GM12878 (cell line): ENCODE data around the gene CHTOP. TPM values are rescaled to one million over a fixed set of nuclear protein-coding genes. Genes with fewer than 3 reads are reported as not detected.

Experiments used
- ATAC-seq: fragments of 200-7000 bp; cut with Tn5 transposase; 3 replicates; pipeline ENCODE4 v1.9.1; 2020; ENCODE audit warnings: mild to moderate bottlenecking, moderate library complexity
- BruUV-seq: library from RNA; stranded (reverse); fragments of 400-500 nt; replicated peaks from 2 replicates; lab custom pipeline; 2021; lab: Mats Ljungman, UMichigan
- CTCF ChIA-PET: fragments of 300-600 bp; sonication (Branson Sonifier 250); formaldehyde crosslinking; extraction: SDS; loops from one replicate; lab custom pipeline; 2021; ENCODE audit warnings: inconsistent platforms; lab: Yijun Ruan, JAX
- POLR2A ChIA-PET: fragments of 350-600 bp; formaldehyde crosslinking; extraction: SDS; loops from one replicate; lab custom pipeline; 2021; ENCODE audit warnings: inconsistent platforms; lab: Charles Lee
- RAD21 ChIA-PET: fragments of 300-600 bp; sonication (Branson Sonifier 250); formaldehyde crosslinking; loops from one replicate; lab custom pipeline; 2023; ENCODE audit warnings: antibody characterized with exemption; ENCODE audit not compliant: unreplicated experiment; lab: Charles Lee
- SMC1A ChIA-PET: fragments of 300-600 bp; sonication (Branson Sonifier 250); formaldehyde crosslinking; loops from one replicate; lab custom pipeline; 2023; ENCODE audit not compliant: unreplicated experiment, uncharacterized antibody; lab: Charles Lee
- DNase-seq: peaks from one replicate; pipeline ENCODE4 v3.0.0-alpha.2; 2011; ENCODE audit warnings: low read depth, low spot score
- FAIRE-seq: peaks from 3 replicates; lab custom pipeline; 2011; peaks lifted over from hg19 to GRCh38; lab: Jason Lieb, UNC
- H2AFZ ChIP-seq: 2 replicates; pipeline ENCODE4 v1.6.0; 2011; ENCODE audit warnings: low read depth, low read length, control low read depth; ENCODE audit not compliant: control insufficient read depth
- H3K27ac ChIP-seq: 2 replicates; pipeline ENCODE4 v1.5.1; 2011; ENCODE audit warnings: control low read depth; ENCODE audit not compliant: control insufficient read depth, insufficient read depth
- H3K27me3 ChIP-seq, 2 experiments: replicated peaks in 1 of 2; 2 replicates each; pipeline versions ENCODE4 v1.6.0 to v1.6.1; 2011; ENCODE audit warnings: low read length in 1 of 2; ENCODE audit not compliant: control insufficient read depth in 2 of 2, insufficient read depth in 2 of 2
- H3K36me3 ChIP-seq, 2 experiments: 2 replicates each; pipeline ENCODE4 v1.5.1; 2011; ENCODE audit warnings: low read length in 1 of 2; ENCODE audit not compliant: control insufficient read depth in 2 of 2, insufficient read depth in 2 of 2
- H3K4me1 ChIP-seq: 2 replicates; pipeline ENCODE4 v1.6.1; 2011; ENCODE audit warnings: mild to moderate bottlenecking, low read length, moderate library complexity, mixed read lengths; ENCODE audit not compliant: control insufficient read depth, insufficient read depth
- H3K4me2 ChIP-seq: 2 replicates; pipeline ENCODE4 v1.6.0; 2011; ENCODE audit warnings: control low read depth; ENCODE audit not compliant: control insufficient read depth, insufficient read depth
- H3K4me3 ChIP-seq: fragments of 200-600 bp; sonication (generic); 2 replicates; pipeline ENCODE4 v1.5.1; 2016
- H3K79me2 ChIP-seq: 2 replicates; pipeline ENCODE4 v1.6.0; 2011; ENCODE audit warnings: low read length; ENCODE audit not compliant: control insufficient read depth, insufficient read depth
- H3K9ac ChIP-seq: 2 replicates; pipeline ENCODE4 v1.8.0; 2011; ENCODE audit warnings: low read length, control low read depth, mixed read lengths; ENCODE audit not compliant: control insufficient read depth, insufficient read depth
- H3K9me3 ChIP-seq: replicated peaks from 3 replicates; pipeline ENCODE4 v1.5.1; 2011; ENCODE audit warnings: mild to moderate bottlenecking, low read length; ENCODE audit not compliant: control insufficient read depth, insufficient read depth
- H4K20me1 ChIP-seq: 2 replicates; pipeline ENCODE4 v1.6.0; 2011; ENCODE audit not compliant: control insufficient read depth, insufficient read depth
- CBX3 ChIP-seq: fragments of 200-600 bp; sonication (generic); IDR thresholded peaks from 2 replicates; pipeline ENCODE4 v1.6.1; 2016; ENCODE audit warnings: low read depth, borderline replicate concordance
- MYB ChIP-seq: fragments of 150-350 bp; IDR thresholded peaks from 2 replicates; pipeline ENCODE4 v1.6.1; 2014; ENCODE audit warnings: mild to moderate bottlenecking, low read depth, low read length, borderline replicate concordance
- RAD21 ChIP-seq: IDR thresholded peaks from 2 replicates; pipeline ENCODE4 v1.6.1; 2011; ENCODE audit warnings: mild to moderate bottlenecking, low read depth, low read length, moderate library complexity; ENCODE audit not compliant: insufficient read depth
- RB1 ChIP-seq: fragments of 450-650 bp; formaldehyde crosslinking; IDR thresholded peaks from 2 replicates; pipeline ENCODE4 v1.6.1; 2017; ENCODE audit warnings: mild to moderate bottlenecking, borderline replicate concordance
- SMC3 ChIP-seq: IDR thresholded peaks from 2 replicates; pipeline ENCODE4 v1.6.1; 2011; ENCODE audit warnings: low read length, improper control_type of control experiment, borderline replicate concordance
- WGBS: methylation state at CpG from one replicate; pipeline ENCODE4 v1.1.6; 2016; ENCODE audit warnings: low lambda C conversion rate; ENCODE audit not compliant: insufficient replicate concordance, insufficient coverage; ENCODE audit errors: missing lambda C conversion rate; 5-methylcytosine and 5-hydroxymethylcytosine counted together
- in situ Hi-C: fragments of 300-500 bp; cut with MboI; formaldehyde crosslinking; loops from 9 replicates; pipeline ENCODE4 v1.14.3; 2018; ENCODE audit warnings: mixed read lengths
- intact Hi-C: fragments of 100-400 bp; cut with micrococcal nuclease; formaldehyde crosslinking; loops from one replicate; pipeline ENCODE4 v1.14.2; 2022; ENCODE audit not compliant: unreplicated experiment
- polyA plus RNA-seq, 11 experiments: library from polyadenylated mRNA; depleted of rRNA in 4 of 11; unstranded in 6 of 11; stranded (reverse) in 5 of 11; fragments of >200 nt; fragmentation: Nextera tagmentation in 4 of 11; fragmentation: Illumina TruSeq in 1 of 11; extraction: Ambion mirVana in 4 of 11; extraction: Trizol in 1 of 11; gene quantifications; 1 replicate in 1 of 11; 2 replicates in 10 of 11; pipeline versions ENCODE4 v1.2.1 to v1.2.3, GENCODE V29; 2011 to 2016; ENCODE audit warnings: inconsistent platforms in 2 of 11, missing spikeins in 2 of 11, low read depth in 1 of 11
- total RNA-seq, 4 experiments: library from RNA; depleted of rRNA in 3 of 4; stranded (reverse); fragments of >200 nt in 3 of 4; fragmentation: Illumina TruSeq in 1 of 4; extraction: Trizol in 1 of 4; gene quantifications; 2 replicates each; pipeline versions ENCODE4 v1.2.1 to v1.2.3, GENCODE V29; 2013 to 2021
- TF ChIP-seq, protein P1 (sequence below), 3 experiments: IDR thresholded peaks in 2 of 3; conservative IDR thresholded peaks in 1 of 3; 2 replicates each; pipeline ENCODE4 v1.5.1; 2011; ENCODE audit warnings: low read depth in 3 of 3, low read length in 3 of 3, mild to moderate bottlenecking in 3 of 3, control low read depth in 2 of 3, moderate library complexity in 2 of 3, inconsistent platforms in 1 of 3, mixed read lengths in 1 of 3; ENCODE audit not compliant: control insufficient read depth in 2 of 3, insufficient read depth in 1 of 3; ENCODE audit errors: extremely low read depth in 1 of 3

The CHTOP gene
- total and polyA plus RNA-seq, 10 of the 15 experiments (the other 5 are each of a cell fraction or from before 2014, with no cell fraction given), result 8.4 to 93.8 (median 52.3) TPM

GRCh38 chr1:153617663-153618062 is 16.2 kb upstream of the CHTOP start:
- DNase-seq, result no peak

More at GRCh38 chr1:153617663-153618062, 16.2 kb upstream of the CHTOP start:
- ChIA-PET CTCF (interaction anchor here (0.6 to 7.8 kb wide), 16 partner anchors 11 to 1212 kb away, joined by 3 to 106 read pairs (median 4); partner anchors contain the start of genes CHTOP, S100A1, S100A13 and S100A6), RAD21 (interaction anchor here (1.0 to 6.2 kb wide), 7 partner anchors 9 to 107 kb away, joined by 3 to 60 read pairs (median 4); partner anchors contain the start of genes CHTOP, S100A13 and S100A6), SMC1A (interaction anchor here (0.8 to 5.0 kb wide), 9 partner anchors 11 to 107 kb away, joined by 4 to 36 read pairs (median 10); partner anchors contain the start of gene S100A1), POLR2A (interaction anchor here (1.3 kb wide), 1 partner anchor 16 kb away, joined by 5 read pairs; the partner anchor contains the start of gene CHTOP)
- Histone ChIP-seq H3K27ac (no peak overlapping the region), H3K79me2 (no peaks in the 10 kb centered on the region), H3K27me3 (no peaks in the 10 kb centered on the region), H3K4me2 (no peak overlapping the region), H3K4me3 (no peak overlapping the region), H3K4me1 (peaks cover 14% of the 10 kb centered on the region), H3K9ac (no peak overlapping the region), H4K20me1 (no peaks in the 10 kb centered on the region), H2AFZ (peak overlapping the region; percentile 65; the same call in 1 of the 2 replicates), H3K36me3 (no peaks in the 10 kb centered on the region), H3K9me3 (no peaks in the 10 kb centered on the region)
- intact Hi-C loops (loop anchor here (1.0 to 2.0 kb wide), 2 partner anchors 45 to 107 kb away; no protein-coding TSS in a partner anchor), in situ Hi-C loops (no loop called here)
- WGBS, result 11% methylated on average over 6 of the region's 6 CpGs
- no TSS peak for BruUV-seq
- FAIRE-seq (no peak), ATAC-seq (peak; percentile 94)
- TF ChIP-seq, protein P1, sequence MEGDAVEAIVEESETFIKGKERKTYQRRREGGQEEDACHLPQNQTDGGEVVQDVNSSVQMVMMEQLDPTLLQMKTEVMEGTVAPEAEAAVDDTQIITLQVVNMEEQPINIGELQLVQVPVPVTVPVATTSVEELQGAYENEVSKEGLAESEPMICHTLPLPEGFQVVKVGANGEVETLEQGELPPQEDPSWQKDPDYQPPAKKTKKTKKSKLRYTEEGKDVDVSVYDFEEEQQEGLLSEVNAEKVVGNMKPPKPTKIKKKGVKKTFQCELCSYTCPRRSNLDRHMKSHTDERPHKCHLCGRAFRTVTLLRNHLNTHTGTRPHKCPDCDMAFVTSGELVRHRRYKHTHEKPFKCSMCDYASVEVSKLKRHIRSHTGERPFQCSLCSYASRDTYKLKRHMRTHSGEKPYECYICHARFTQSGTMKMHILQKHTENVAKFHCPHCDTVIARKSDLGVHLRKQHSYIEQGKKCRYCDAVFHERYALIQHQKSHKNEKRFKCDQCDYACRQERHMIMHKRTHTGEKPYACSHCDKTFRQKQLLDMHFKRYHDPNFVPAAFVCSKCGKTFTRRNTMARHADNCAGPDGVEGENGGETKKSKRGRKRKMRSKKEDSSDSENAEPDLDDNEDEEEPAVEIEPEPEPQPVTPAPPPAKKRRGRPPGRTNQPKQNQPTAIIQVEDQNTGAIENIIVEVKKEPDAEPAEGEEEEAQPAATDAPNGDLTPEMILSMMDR (IDR thresholded peaks at IDR 0.05 in 2 of 3, conservative IDR thresholded peaks at IDR 0.05 in 1 of 3; ENCODE audit: control insufficient read depth in 2 of 3, extremely low read depth in 1 of 3, insufficient read depth in 1 of 3, low read depth in 3 of 3, low read length in 3 of 3), result peak; percentile 49 to 69 (median 57)
- TF ChIP-seq SMC3 (peak; percentile 59), RB1 (no peak), MYB (no peak), CBX3 (no peak), RAD21 (peak; percentile 36; the same call in 1 of the 2 replicates)
